ENCODE data around the gene ACTL10. TPM values are rescaled to one million over a fixed set of nuclear protein-coding genes. Genes with fewer than 3 reads are reported as not detected.

Gene ACTL10
- total RNA-seq, 2 experiments from 2014 or later = 5.6 to 11.7 TPM

GRCh38 chr20:33693741-33694638, 27.2 kb downstream of the ACTL10 start:
- TF ChIP-seq EZH2phosphoT487 (IDR thresholded peaks at IDR 0.05; ENCODE audit: borderline replicate concordance, low read depth, low read length) (no peak), CTCF (conservative IDR thresholded peaks at IDR 0.05; ENCODE audit: low read length) (no peak)
- Histone ChIP-seq H3K4me3 (ENCODE audit: low read depth, low read length, poor library complexity, severe bottlenecking) (no peak overlapping the region), H3K79me2 (ENCODE audit: insufficient read depth, low read depth, low read length) (no peaks in the 10 kb centered on the region), H3K9me3 (ENCODE audit: low read length) (no peaks in the 10 kb centered on the region), H3K36me3 (ENCODE audit: insufficient read depth, low read length) (no peaks in the 10 kb centered on the region), H3K9me2 (ENCODE audit: insufficient read depth, low read length) (no peaks in the 10 kb centered on the region), H3K4me2 (ENCODE audit: low read length) (no peak overlapping the region), H3K27ac (ENCODE audit: low read depth, low read length, poor library complexity, severe bottlenecking) (no peak overlapping the region), H3K4me1 (ENCODE audit: insufficient read depth, low read length, poor library complexity, severe bottlenecking) (peaks cover 25% of the 10 kb centered on the region), H2AFZ (ENCODE audit: low read length) (0 out of 2 replicates have a peak overlapping the region, but pooled peaks have one; percentile 28), H4K20me1 (ENCODE audit: insufficient read depth, low read length) (no peaks in the 10 kb centered on the region)
- CTCF ChIA-PET (ENCODE audit: unreplicated experiment) = no interaction called here
- POLR2A ChIA-PET = interaction anchor here (0.6 to 1.0 kb wide), 2 partner anchors 10 to 27 kb away, joined by 4 to 6 read pairs; partner anchors contain the start of gene ACTL10
- DNase-seq (ENCODE audit: low spot score) = no peak
- BruUV-seq (replicated peaks) = no TSS peak
- intact Hi-C loops (cut with micrococcal nuclease; ENCODE audit: unreplicated experiment) = no loop called here

GRCh38 chr20:33694639-33695012, 27.9 kb downstream of the ACTL10 start:
- Histone ChIP-seq H3K36me3 (ENCODE audit: insufficient read depth, low read length) (no peaks in the 10 kb centered on the region), H3K27ac (ENCODE audit: low read depth, low read length, poor library complexity, severe bottlenecking) (no peak overlapping the region), H2AFZ (ENCODE audit: low read length) (no peak overlapping the region), H3K4me3 (ENCODE audit: low read depth, low read length, poor library complexity, severe bottlenecking) (no peak overlapping the region), H4K20me1 (ENCODE audit: insufficient read depth, low read length) (no peaks in the 10 kb centered on the region), H3K4me2 (ENCODE audit: low read length) (no peak overlapping the region), H3K79me2 (ENCODE audit: insufficient read depth, low read depth, low read length) (no peaks in the 10 kb centered on the region), H3K9me2 (ENCODE audit: insufficient read depth, low read length) (no peaks in the 10 kb centered on the region), H3K9me3 (ENCODE audit: low read length) (no peaks in the 10 kb centered on the region), H3K4me1 (ENCODE audit: insufficient read depth, low read length, poor library complexity, severe bottlenecking) (peaks cover 19% of the 10 kb centered on the region)
- intact Hi-C loops (cut with micrococcal nuclease; ENCODE audit: unreplicated experiment) = no loop called here
- no peak for DNase-seq (ENCODE audit: low spot score)
- ChIA-PET POLR2A (no interaction called here), CTCF (ENCODE audit: unreplicated experiment) (no interaction called here)
- no peak for TF ChIP-seq CTCF (conservative IDR thresholded peaks at IDR 0.05; ENCODE audit: low read length)
- TF ChIP-seq EZH2phosphoT487 (IDR thresholded peaks at IDR 0.05; ENCODE audit: borderline replicate concordance, low read depth, low read length) = no peak
- no TSS peak for BruUV-seq (replicated peaks)

- BruUV-seq (replicated peaks) = no TSS peak
- CTCF ChIA-PET (ENCODE audit: unreplicated experiment) = no interaction called here
Measured at GRCh38 chr20:33696448-33696847, 29.7 kb downstream of the ACTL10 start.

More at GRCh38 chr20:33696448-33696847, 29.7 kb downstream of the ACTL10 start:
- Histone ChIP-seq H3K4me3 (ENCODE audit: low read depth, low read length, poor library complexity, severe bottlenecking) (no peak overlapping the region), H3K9me2 (ENCODE audit: insufficient read depth, low read length) (no peaks in the 10 kb centered on the region), H2AFZ (ENCODE audit: low read length) (no peak overlapping the region), H4K20me1 (ENCODE audit: insufficient read depth, low read length) (no peaks in the 10 kb centered on the region), H3K9me3 (ENCODE audit: low read length) (no peaks in the 10 kb centered on the region), H3K27ac (ENCODE audit: low read depth, low read length, poor library complexity, severe bottlenecking) (no peak overlapping the region), H3K36me3 (ENCODE audit: insufficient read depth, low read length) (no peaks in the 10 kb centered on the region), H3K4me1 (ENCODE audit: insufficient read depth, low read length, poor library complexity, severe bottlenecking) (peaks cover 10% of the 10 kb centered on the region), H3K4me2 (ENCODE audit: low read length) (no peak overlapping the region), H3K79me2 (ENCODE audit: insufficient read depth, low read depth, low read length) (no peaks in the 10 kb centered on the region)
- intact Hi-C loops (cut with micrococcal nuclease; ENCODE audit: unreplicated experiment) = no loop called here
- POLR2A ChIA-PET = no interaction called here
- no peak for TF ChIP-seq CTCF (conservative IDR thresholded peaks at IDR 0.05; ENCODE audit: low read length)
- TF ChIP-seq EZH2phosphoT487 (IDR thresholded peaks at IDR 0.05; ENCODE audit: borderline replicate concordance, low read depth, low read length) = no peak
- DNase-seq (ENCODE audit: low spot score) = no peak
